ENCODE data around the gene LDLRAD4.

LDLRAD4 gene

GRCh38 chr18:13536578-13536977, 318.0 kb downstream of the LDLRAD4 start:
- no peak for DNase-seq (ENCODE audit: low read depth)

DNA sequence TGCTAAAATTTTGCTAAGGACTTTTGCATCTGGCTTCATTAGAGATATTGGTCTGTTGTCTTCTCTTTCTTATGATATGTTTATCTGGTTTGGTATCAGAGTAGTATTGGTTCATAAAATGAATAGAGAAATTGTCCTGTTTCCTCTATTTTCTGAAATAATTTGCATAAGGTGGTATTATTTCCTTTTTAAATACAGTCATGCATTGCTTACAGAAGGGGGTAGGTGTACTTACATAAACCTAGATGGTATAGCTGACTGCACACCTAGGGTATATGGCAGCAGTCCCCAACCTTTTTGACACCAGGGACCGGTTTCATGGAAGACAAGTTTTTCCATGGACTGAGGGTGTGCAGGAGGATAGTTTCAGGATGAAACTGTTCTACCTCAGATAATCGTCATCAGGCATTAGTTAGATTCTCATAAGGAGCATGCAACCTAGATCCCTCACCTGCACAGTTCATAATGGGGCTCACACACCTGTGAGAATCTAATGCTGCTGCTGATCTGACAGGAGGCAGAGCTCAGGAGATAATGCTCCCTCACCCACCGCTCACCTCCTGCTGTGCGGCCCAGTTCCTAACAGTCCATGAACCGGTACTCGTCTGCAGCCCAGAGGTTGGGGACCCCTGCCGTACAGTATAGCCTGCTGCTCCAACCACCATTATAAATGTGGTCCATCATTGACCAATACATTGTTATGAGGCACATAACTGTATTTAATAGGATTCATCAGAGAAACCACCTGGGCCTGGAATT, 318.6 kb downstream of the LDLRAD4 start:
- no peak for DNase-seq (ENCODE audit: low read depth)

DNA sequence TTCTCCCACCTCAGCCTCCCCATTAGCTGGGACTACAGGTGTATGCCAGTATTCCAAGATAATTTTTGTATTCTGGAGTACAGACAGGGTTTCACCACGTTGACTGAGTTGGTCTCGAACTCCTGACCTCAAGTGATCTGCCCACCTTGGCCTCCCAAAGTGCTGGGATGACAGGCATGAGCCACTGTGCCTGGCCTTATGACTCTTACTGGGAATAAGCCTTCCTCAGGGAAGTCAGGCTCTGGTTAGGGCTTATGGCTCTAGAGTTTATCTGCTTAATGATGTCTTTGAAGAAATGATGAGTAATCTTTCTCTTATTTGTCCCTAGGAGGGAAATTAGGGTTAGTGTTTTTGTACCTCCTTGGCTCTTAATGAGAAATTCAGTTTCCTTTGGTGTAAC, 320.1 kb downstream of the LDLRAD4 start:
- DNase-seq (ENCODE audit: low read depth) = no peak

- DNase-seq (ENCODE audit: low read depth) = no peak
Observed at GRCh38 chr18:13539050-13539449, 320.5 kb downstream of the LDLRAD4 start.

DNA sequence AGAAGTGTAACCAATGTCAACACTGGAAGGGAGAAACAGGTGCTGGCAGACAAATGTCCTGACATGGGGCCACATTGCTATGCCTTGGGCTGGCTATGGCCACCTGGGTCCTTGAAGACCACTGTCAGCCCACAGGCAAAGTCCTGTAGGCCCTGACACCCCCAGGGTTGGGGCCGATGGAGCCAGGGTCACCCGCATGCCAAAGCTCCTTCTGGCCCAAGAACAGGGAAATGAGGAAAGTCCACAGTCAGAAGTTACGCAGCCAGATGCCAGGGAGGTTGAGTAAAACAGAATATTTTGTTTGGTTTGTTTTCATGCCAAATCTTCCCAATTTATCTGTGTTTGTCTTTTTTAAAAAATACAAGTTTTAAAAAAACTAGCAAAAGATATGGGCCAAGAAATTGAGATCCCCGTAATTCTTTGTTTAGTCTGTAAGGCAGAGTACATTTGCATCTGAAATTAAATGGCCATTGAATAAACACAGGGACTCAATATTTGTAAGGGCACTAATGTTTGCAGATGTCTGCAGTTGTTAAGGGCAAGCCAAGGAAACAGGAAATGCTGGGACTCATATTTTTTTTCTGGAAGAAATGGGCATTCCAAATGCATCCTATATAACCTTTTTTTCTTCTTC, 321.4 kb downstream of the LDLRAD4 start:
- no peak for DNase-seq (ENCODE audit: low read depth)

DNA sequence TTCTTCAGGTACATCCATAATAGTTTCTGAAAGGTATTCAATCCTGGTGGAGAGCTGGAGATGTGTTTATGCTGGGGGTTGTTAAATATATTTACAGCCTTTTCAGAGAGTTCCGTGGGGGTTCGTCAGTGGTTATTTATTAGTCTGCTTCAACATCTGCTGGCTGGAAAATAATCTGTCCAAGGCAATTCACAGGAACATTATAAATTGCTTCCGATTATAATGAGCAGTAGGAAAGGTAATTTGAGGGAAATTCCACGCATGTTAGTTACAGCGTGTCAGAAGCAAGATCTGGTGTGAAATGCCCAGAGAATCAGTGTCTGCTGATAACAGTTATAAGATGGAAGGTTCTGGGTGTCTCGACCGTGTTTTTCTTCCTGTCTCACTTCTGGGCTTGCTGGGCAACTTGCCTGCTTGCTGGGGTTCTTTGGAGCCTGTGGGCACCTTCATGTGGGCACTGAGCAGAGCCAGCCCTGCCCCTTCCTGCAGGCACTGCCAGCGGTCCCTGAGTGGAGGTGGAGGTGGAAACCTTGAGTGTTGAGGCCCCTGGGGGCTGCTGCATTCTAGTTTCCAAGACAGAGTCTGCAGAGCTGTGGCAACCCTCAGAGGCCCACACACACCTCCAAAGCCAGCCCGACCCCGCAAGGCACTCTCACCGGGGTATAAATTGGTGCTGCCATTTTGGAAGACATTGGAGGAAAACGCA, 322.1 kb downstream of the LDLRAD4 start:
- DNase-seq (ENCODE audit: low read depth) = peak; percentile 15

GRCh38 chr18:13541621-13542519, 323.3 kb downstream of the LDLRAD4 start:
- DNase-seq (ENCODE audit: low read depth) = no peak

DNA sequence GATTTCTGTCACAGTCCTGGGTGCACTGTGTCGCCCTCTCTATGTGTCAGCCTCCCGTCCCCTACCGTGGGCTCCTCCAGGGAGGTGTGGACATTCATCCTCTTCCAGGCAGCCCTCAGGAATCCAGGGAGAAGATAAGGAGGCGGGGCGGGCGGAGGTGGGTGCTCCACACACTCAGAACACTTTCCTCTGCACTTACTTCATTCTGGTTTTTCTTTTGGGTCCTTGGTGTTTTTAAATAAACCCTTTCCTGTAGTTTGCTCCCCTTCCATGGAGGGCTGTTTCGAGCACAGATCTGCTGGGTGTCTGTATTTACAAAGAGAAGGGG, 323.9 kb downstream of the LDLRAD4 start:
- no peak for DNase-seq (ENCODE audit: low read depth)

DNA sequence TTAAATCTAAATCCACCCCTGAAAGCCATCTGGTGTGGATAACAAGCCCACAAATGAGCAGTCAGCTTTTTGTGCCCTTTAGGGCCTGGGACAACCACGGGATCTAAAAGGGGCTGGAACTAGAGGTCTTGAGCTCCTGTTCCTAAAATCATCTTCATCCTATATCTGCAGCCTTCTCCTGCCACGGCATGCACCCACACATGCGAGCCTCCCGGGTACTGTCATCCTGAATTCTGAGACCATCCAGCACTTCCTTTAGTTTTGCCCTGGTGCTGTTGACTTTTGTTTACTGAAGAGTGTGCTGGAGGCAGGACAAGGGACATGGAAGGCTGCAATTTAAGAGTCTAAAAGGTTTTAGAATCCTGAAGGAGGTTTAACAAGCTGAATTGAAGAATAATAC, 324.6 kb downstream of the LDLRAD4 start:
- DNase-seq (ENCODE audit: low read depth) = no peak

- DNase-seq (ENCODE audit: low read depth) = no peak
Observed at GRCh38 chr18:13543811-13544732, 325.5 kb downstream of the LDLRAD4 start.

GRCh38 chr18:13544953-13545352, 326.4 kb downstream of the LDLRAD4 start:
- DNase-seq (ENCODE audit: low read depth) = no peak

DNA sequence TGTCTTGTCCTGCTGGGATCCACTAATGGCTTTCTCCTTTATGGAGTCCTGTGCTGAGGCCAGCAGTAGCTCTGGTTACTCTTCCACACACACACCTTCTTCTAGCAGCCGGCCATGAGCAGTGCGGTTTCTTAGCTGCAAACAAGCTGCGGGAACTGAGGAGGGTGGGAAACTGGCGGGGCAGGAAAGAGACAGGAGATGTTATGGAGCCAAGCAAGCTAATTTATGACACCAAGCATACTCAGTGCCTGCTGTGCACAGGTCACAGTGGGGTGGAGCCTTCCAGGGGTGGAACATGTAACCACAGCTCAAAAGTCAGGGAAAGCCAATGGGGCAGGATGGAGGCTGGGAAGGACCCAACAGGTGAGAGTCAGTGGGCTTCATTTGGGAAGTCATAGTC, 327.0 kb downstream of the LDLRAD4 start:
- DNase-seq (ENCODE audit: low read depth) = no peak

GRCh38 chr18:13545955-13546354, 327.4 kb downstream of the LDLRAD4 start:
- no peak for DNase-seq (ENCODE audit: low read depth)

DNA sequence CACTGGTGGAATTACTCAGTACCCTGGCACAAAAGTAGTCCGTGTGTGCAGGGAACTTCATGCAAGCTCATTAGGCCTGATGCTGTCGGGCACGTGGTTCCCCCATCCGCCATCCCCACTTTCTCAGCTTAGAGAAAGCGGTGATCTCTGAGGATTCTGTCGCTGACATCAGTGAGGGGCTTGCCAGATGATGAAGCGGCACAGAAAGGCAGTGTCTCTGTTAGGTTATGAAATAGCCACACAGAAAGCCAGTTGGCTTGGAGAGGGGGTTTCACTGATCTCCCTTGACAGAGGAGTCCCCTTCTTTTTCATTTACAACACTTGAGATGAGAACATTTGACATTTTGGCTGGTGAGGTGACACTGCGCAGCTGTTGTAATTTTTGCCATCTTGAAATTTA, 328.1 kb downstream of the LDLRAD4 start:
- no peak for DNase-seq (ENCODE audit: low read depth)

GRCh38 chr18:13547347-13547746, 328.8 kb downstream of the LDLRAD4 start:
- DNase-seq (ENCODE audit: low read depth) = no peak

GRCh38 chr18:13548106-13548819, 329.7 kb downstream of the LDLRAD4 start:
- no peak for DNase-seq (ENCODE audit: low read depth)

GRCh38 chr18:13548966-13549879, 330.7 kb downstream of the LDLRAD4 start:
- DNase-seq (ENCODE audit: low read depth) = no peak

- no peak for DNase-seq (ENCODE audit: low read depth)
Observed at GRCh38 chr18:13549880-13550232, 331.3 kb downstream of the LDLRAD4 start.

Data from activated T-cell treated with anti-CD3 and anti-CD28 coated beads for 48 hours (primary cell).